Measurements from ENCODE around the gene RRP1.

DNA sequence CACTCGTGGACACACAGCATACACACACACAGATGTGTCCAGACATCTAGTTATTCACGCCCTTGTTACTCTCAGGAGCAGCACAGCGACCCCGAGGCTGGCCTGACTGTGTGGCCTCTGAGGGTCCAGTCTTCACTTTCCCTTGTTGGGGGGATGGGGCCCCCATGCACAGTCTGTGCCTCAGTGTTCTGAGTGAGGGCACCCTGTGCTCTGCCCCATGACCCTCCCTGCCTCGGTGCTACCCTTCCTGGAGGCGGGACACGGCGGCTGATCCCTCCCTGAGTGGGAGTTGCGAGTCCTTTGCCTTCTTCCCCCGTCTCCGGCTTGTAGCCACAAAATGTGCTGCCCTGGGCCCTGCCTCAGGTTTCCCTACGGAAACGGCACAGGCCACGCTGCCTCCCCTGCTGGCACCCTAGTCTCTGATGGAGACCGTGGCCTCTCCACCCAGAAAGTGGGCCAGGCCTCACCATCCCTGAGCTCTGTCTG lies 21.8 kb upstream of the RRP1 start:
- TF ChIP-seq GATA2 (IDR thresholded peaks at IDR 0.05; ENCODE audit: low read depth, low read length), result no peak
- TF ChIP-seq GATA3 (IDR thresholded peaks at IDR 0.05; ENCODE audit: low read depth, low read length), result no peak

Data from SH-SY5Y (cell line).